ENCODE data around the gene RIN2.

The RIN2 gene, protein sequence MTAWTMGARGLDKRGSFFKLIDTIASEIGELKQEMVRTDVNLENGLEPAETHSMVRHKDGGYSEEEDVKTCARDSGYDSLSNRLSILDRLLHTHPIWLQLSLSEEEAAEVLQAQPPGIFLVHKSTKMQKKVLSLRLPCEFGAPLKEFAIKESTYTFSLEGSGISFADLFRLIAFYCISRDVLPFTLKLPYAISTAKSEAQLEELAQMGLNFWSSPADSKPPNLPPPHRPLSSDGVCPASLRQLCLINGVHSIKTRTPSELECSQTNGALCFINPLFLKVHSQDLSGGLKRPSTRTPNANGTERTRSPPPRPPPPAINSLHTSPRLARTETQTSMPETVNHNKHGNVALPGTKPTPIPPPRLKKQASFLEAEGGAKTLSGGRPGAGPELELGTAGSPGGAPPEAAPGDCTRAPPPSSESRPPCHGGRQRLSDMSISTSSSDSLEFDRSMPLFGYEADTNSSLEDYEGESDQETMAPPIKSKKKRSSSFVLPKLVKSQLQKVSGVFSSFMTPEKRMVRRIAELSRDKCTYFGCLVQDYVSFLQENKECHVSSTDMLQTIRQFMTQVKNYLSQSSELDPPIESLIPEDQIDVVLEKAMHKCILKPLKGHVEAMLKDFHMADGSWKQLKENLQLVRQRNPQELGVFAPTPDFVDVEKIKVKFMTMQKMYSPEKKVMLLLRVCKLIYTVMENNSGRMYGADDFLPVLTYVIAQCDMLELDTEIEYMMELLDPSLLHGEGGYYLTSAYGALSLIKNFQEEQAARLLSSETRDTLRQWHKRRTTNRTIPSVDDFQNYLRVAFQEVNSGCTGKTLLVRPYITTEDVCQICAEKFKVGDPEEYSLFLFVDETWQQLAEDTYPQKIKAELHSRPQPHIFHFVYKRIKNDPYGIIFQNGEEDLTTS

DNA sequence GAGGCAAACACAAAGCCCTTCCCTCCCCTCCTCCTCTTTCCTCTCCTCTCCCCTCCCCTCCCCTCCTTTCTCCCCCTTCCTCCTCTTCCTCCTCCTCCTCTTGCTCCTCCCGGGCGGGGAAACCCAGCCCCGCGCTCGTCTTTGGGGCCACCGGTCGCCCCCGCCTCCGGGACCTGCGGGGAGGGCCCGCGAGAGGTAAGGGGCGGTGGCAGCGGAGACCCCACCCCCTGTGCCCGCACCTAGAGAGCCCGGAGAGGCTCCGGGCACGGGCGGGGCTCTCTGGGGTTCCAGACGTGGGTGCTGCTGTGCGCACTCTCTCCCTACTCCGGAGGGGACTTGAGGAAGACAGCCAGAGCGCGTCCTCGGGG is at the start of gene RIN2:
TSS of gene RIN2 (plus strand) at position 126 of the 368 bp plus-strand sequence. CDS start 131,344 bp downstream, outside the sequence.
- TF ChIP-seq, protein P1, sequence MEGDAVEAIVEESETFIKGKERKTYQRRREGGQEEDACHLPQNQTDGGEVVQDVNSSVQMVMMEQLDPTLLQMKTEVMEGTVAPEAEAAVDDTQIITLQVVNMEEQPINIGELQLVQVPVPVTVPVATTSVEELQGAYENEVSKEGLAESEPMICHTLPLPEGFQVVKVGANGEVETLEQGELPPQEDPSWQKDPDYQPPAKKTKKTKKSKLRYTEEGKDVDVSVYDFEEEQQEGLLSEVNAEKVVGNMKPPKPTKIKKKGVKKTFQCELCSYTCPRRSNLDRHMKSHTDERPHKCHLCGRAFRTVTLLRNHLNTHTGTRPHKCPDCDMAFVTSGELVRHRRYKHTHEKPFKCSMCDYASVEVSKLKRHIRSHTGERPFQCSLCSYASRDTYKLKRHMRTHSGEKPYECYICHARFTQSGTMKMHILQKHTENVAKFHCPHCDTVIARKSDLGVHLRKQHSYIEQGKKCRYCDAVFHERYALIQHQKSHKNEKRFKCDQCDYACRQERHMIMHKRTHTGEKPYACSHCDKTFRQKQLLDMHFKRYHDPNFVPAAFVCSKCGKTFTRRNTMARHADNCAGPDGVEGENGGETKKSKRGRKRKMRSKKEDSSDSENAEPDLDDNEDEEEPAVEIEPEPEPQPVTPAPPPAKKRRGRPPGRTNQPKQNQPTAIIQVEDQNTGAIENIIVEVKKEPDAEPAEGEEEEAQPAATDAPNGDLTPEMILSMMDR (IDR thresholded peaks at IDR 0.05; ENCODE audit: low read depth, low read length), result no peak
- no peak for DNase-seq (ENCODE audit: extremely low read depth, low read depth)

DNA sequence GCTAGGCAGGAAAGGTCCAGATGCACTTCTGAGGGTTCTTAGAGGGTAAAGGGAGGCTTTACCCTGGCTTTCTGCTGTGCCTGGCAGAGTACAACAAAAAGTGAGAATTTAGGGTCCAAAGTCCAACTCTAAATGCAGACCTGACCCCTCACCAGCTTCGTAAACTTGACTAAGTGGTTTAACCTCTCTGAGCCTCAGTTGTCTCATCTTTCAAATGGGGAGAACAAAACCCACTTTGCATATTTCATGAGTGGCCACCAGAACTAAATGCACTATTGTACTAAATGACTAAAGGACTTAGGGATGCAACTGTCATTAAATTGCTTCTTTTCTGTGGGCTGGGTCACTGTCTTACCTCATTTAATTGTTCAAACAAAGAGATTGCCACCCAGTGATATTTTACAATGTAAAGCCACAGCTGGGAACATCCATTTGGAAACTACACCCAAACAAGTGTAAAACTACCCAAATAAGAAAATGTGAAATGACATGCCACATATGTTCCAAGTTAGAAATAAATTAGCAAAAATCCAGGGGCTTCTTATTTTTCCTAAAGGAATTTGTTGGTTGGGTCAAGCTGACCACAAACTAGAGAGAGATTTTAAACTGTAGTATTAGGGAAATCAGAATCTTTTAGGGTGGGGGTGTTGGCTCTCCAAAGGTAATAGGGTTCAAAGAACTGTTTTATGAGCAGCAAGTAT is 48.3 kb upstream of the RIN2 start:
- TF ChIP-seq, protein P1 (IDR thresholded peaks at IDR 0.05; ENCODE audit: low read depth, low read length), result no peak
- peak; percentile 34 for DNase-seq (ENCODE audit: extremely low read depth, low read depth)

DNA sequence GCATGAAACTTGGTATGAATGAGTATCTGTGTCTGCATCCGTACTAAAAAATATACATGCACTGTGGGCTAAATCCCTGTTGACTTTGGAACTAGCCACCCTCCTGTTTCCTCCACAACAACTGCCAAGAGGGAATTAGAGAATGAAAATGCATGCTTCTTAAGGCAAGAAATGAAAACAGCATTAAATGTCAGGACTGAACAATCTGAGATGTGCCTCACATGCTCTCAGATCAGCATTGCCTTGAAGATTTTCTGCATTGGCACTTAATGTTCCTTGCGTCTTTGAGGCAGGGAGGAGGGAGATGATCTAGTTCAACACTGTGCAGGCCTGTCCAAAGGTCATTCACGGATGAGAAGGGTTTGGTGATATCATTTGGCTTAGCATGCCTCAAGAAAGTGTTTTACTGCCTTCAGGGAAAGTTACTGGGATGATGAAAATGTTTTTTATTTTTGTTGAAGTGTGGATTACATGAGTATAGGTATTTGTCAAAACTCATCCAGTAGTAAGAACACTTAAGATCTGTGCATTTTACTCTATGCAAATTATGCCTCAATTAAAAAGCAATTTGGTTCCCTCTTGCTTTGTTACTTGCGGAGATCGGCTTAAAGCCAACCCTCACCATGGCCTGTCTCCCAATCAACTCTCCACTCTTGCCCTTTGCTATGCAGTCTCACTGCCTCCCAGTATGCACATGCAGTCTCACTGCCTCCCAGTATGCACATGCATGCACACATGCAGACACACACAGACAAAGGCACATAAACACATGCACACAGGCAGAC is 47.5 kb upstream of the RIN2 start:
- DNase-seq (ENCODE audit: extremely low read depth, low read depth), result peak; percentile 38
- TF ChIP-seq, protein P1 (IDR thresholded peaks at IDR 0.05; ENCODE audit: low read depth, low read length), result no peak

DNA sequence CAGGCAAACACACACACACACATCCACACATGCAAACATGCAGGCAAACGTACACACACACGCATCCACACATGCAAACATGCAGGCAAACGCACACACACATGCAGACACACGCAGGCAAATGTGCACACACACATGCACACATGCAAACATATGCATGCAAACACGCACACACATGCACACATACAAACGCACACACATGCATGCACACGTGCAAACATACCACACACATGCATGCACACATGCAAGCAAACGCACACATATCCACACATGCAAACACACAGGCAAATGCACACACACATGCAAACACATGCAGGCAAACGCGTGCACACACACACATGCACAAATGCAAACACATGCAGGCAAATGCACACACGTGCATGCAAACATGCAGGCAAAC is 46.9 kb upstream of the RIN2 start:
- TF ChIP-seq, protein P1 (IDR thresholded peaks at IDR 0.05; ENCODE audit: low read depth, low read length), result no peak
- DNase-seq (ENCODE audit: extremely low read depth, low read depth), result no peak

DNA sequence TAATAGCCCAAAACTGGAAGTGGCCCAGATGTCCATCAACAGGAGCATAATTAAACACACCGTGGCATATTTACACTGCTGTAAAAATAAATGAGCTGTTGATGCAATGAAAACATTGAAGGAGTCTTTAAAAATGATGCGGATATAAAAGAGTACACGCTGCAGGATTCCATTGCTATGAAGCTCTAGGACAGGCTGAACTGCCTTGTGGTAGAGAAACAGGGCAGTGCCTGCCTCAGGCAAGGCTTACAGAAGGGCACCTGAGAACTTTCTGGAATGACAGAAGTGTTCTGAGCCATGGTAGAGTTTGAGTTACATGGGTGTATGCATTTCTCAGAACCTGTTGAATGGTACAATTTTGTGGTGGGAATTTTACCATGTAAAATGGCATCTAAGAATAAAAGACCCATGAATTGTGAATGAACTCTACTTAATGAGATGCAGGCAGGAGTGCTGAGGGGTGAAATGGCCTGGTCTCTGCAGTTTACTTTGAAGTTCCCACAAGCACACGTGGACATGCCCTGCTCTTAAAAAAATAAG is 45.3 kb upstream of the RIN2 start:
- TF ChIP-seq, protein P1 (IDR thresholded peaks at IDR 0.05; ENCODE audit: low read depth, low read length), result no peak

DNA sequence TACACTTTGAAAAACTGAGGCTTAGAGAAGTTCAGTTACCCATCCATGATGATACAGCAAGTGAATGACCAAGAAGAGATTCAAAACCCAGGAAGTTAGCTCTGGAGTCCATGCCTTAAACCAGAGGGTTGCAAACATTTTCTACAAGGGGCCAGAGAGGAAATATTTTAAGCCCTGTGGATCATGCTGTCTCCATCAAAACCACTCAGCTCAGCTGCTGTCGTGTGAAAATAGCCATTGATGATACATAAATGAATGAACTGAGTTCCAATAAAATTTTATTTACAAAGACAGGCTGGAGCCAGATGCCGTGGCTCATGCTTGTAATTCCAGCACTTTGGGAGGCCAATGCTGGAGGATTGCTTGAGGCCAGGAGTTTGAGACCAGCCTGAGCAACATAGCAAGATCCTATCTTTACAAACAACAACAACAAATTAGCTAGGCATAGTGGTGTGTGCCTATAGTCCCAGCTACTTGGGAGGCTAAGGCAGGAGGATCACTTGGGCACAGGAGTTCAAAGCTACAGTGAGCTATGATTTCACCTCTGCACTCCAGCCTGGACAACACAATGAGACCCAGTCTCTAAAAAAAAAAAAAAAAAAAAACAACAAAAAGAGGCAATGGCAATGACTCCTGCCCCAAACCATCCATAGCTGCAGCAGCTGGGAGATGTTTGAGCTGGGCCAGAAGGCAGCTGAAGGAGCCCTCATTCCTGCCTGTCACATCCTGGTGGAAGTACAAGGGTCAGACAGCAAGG is 44.1 kb upstream of the RIN2 start:
- no peak for DNase-seq (ENCODE audit: extremely low read depth, low read depth)
- TF ChIP-seq, protein P1 (IDR thresholded peaks at IDR 0.05; ENCODE audit: low read depth, low read length), result no peak

More for the DNA sequence above, 45.3 kb upstream of the RIN2 start:
- DNase-seq (ENCODE audit: extremely low read depth, low read depth), result no peak
